ENCODE measurements around the gene ST7. TPM values are rescaled to one million over a fixed set of nuclear protein-coding genes. Genes with fewer than 3 reads are reported as not detected.
A peak's percentile ranks its signal among the peaks of the same experiment; 100 is the strongest.

The ST7 gene
- total and polyA plus RNA-seq, 7 experiments from 2014 or later = 2.1 to 6.4 (median 4.1) TPM

DNA sequence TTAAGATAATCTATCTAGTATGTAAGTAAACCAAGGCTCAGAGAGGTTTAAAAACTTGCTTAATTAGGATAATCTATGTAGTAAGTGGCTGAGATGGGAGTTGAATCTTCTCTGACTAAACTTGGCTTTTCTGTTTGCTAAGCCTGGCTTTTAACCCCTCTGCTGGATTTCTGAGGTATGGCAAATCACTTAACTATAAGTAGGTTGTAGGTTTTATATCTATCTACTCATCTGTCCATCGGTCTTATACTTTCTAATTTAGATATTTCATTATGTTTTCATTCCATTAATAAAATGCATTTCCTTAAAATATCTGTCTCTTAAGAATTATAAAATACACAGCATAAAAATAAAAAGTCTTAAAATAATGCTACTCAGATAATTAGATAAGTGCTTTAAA, 59.4 kb downstream of the ST7 start:
- Mint-ChIP-seq H3K27ac (no peak overlapping the region), H3K27me3 (peaks cover 0 to 60% (median 0%) of the 10 kb centered on the region in 5 donors), H3K36me3 (no peaks in the 10 kb centered on the region), H3K4me3 (no peak overlapping the region), H3K4me1 (peaks cover 37 to 62% (median 54%) of the 10 kb centered on the region in 7 donors), H3K9me3 (peaks cover 0 to 2% (median 0%) of the 10 kb centered on the region in 11 donors)
- no peak overlapping the region for H3K27ac ChIP-seq (ENCODE audit: low read depth, low read length)
- ChIA-PET POLR2A (no interaction called here), CTCF (interaction anchor here (1.2 to 6.6 kb wide), 6 partner anchors 14 to 114 kb away, joined by 3 to 64 read pairs (median 6); no protein-coding TSS in a partner anchor)
- H3K9me3 ChIP-seq (ENCODE audit: control insufficient read depth in 2 of 3, low read length in 3 of 3) = no peaks in the 10 kb centered on the region
- no peaks in the 10 kb centered on the region for H3K27me3 ChIP-seq (ENCODE audit: control insufficient read depth in 2 of 2, insufficient read depth in 2 of 2, low read length in 2 of 2)
- H3K4me1 ChIP-seq (ENCODE audit: control insufficient read depth in 2 of 2, insufficient read depth in 2 of 2, low read length in 2 of 2) = peaks cover 19 to 41% of the 10 kb centered on the region in 2 donors
- ATAC-seq (peak; percentile 40), DNase-seq (peak in 6 of 9 donors; percentile 9 to 41 (median 26))
- intact Hi-C loops (cut with micrococcal nuclease) = loop anchor here (1.0 to 5.0 kb wide), 3 partner anchors 24 to 1170 kb away; partner anchors contain the start of gene LSM8 (in 1 of the 2)
- H3K4me3 ChIP-seq (ENCODE audit: low read length) = no peak overlapping the region
- no peaks in the 10 kb centered on the region for H3K36me3 ChIP-seq (ENCODE audit: control insufficient read depth in 2 of 3, insufficient read depth in 3 of 3, low read length in 3 of 3)

- Mint-ChIP-seq H3K27me3 (peaks cover 0 to 55% (median 0%) of the 10 kb centered on the region in 5 donors), H3K36me3 (no peaks in the 10 kb centered on the region), H3K27ac (no peak overlapping the region), H3K4me3 (peak overlapping the region in 1 of 10 donors; percentile 1), H3K9me3 (peaks cover 0 to 2% (median 0%) of the 10 kb centered on the region in 11 donors), H3K4me1 (peaks cover 28 to 47% (median 39%) of the 10 kb centered on the region in 7 donors)
- Histone ChIP-seq H3K4me1 (ENCODE audit: control insufficient read depth in 2 of 2, insufficient read depth in 2 of 2, low read length in 2 of 2) (peaks cover 15 to 26% of the 10 kb centered on the region in 2 donors), H3K4me3 (ENCODE audit: low read length) (no peak overlapping the region), H3K27me3 (ENCODE audit: control insufficient read depth in 2 of 2, insufficient read depth in 2 of 2, low read length in 2 of 2) (no peaks in the 10 kb centered on the region), H3K9me3 (ENCODE audit: control insufficient read depth in 2 of 3, low read length in 3 of 3) (no peaks in the 10 kb centered on the region), H3K36me3 (ENCODE audit: control insufficient read depth in 2 of 3, insufficient read depth in 3 of 3, low read length in 3 of 3) (no peaks in the 10 kb centered on the region), H3K27ac (ENCODE audit: low read depth, low read length) (no peak overlapping the region)
- ChIA-PET POLR2A (no interaction called here), CTCF (interaction anchor here (1.2 to 6.6 kb wide), 2 partner anchors 16 to 24 kb away, joined by 6 to 64 read pairs; no protein-coding TSS in a partner anchor)
- intact Hi-C loops (cut with micrococcal nuclease) = loop anchor here in 1 of 2 donors (2.0 to 5.0 kb wide), 2 partner anchors 35 to 1168 kb away; partner anchors contain the start of gene LSM8
- DNase-seq (no peak), ATAC-seq (no peak)
Observed at GRCh38 chr7:117014099-117014656, 60.9 kb downstream of the ST7 start.

DNA sequence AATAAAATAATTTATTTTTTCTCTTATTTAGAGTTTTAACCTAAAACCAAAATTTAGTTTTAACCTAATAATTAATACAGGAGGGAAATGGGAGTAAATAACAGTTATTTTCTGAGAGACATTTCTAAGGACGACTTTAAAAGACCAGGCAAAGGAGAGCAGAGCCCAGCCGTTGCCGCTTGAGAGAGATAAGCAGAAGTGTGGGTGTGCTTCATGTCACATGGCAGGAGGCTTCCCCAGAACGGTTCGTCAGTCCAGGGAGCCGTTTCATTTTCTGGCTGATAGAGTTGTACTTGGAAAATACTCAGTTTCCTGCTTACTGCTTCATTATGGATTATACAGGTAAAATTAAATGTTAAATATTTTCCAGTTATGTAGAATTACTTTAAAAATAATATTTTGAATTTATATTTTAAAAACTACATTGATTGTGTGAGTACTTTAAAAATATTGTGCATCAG, 61.4 kb downstream of the ST7 start:
- CTCF ChIA-PET = interaction anchor here (6.6 kb wide), 1 partner anchor 25 kb away, joined by 64 read pairs; no protein-coding TSS in a partner anchor
- DNase-seq = no peak

DNA sequence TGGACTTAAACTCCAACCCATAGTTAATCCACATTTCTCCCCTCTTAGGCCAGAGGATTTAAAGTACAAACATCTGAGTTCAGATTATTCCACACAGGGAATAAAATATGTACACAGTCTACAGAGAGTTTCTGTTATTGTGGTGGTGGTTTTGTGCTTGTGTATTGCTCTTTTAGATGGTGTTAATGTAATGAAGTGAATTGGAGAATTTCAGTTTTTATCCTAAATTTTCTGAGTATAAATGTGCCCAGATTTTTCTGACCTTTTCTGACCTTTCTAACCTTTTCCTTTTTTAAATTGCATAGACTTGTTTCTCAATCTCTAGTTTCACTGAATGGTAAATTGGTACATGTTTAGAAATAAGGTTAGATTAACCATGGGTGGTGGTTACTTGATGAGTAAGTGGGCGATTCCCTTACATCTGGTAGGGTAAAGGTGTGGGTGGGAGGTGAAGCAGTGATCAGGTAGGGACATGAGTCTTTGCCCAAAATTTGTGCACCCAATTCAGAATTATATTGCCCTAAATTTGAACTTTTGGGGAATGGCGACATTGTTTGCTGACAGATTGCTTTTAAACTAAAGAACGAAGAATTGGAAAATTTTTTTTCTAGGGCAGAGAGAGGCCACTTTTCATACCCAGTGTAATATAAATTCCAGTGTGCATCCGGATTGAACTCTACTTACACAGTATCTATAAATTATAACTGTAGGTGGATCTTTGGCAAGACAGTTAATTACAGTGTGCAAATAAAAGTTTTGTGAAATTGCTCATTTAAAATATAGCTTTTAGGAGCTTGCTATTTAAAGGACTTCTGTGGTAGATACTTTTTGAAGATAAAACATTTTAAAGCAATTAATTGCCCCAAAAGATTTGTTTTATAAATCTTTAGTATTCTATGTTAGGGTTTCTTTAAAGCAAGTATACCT, 62.2 kb downstream of the ST7 start:
- Histone ChIP-seq H3K4me3 (ENCODE audit: low read length) (no peak overlapping the region), H3K9me3 (ENCODE audit: control insufficient read depth in 2 of 3, low read length in 3 of 3) (no peaks in the 10 kb centered on the region), H3K27ac (ENCODE audit: low read depth, low read length) (no peak overlapping the region), H3K36me3 (ENCODE audit: control insufficient read depth in 2 of 3, insufficient read depth in 3 of 3, low read length in 3 of 3) (no peaks in the 10 kb centered on the region), H3K4me1 (ENCODE audit: control insufficient read depth in 2 of 2, insufficient read depth in 2 of 2, low read length in 2 of 2) (peaks cover 1 to 12% of the 10 kb centered on the region in 2 donors), H3K27me3 (ENCODE audit: control insufficient read depth in 2 of 2, insufficient read depth in 2 of 2, low read length in 2 of 2) (no peaks in the 10 kb centered on the region)
- intact Hi-C loops (cut with micrococcal nuclease) = loop anchor here in 1 of 2 donors (2.0 kb wide), 1 partner anchor 33 kb away; no protein-coding TSS in a partner anchor
- H3K4me1 Mint-ChIP-seq = peaks cover 15 to 33% (median 25%) of the 10 kb centered on the region in 7 donors
- H3K27ac Mint-ChIP-seq = no peak overlapping the region
- peak overlapping the region in 1 of 10 donors; percentile 1 for H3K4me3 Mint-ChIP-seq
- H3K27me3 Mint-ChIP-seq = peaks cover 0 to 45% (median 0%) of the 10 kb centered on the region in 5 donors
- H3K9me3 Mint-ChIP-seq = peaks cover 0 to 2% (median 0%) of the 10 kb centered on the region in 11 donors
- H3K36me3 Mint-ChIP-seq = no peaks in the 10 kb centered on the region
- ChIA-PET CTCF (interaction anchor here (1.9 kb wide), 1 partner anchor 27 kb away, joined by 5 read pairs; no protein-coding TSS in a partner anchor), POLR2A (no interaction called here)
- DNase-seq (no peak), ATAC-seq (no peak)

More for the DNA sequence above, 61.4 kb downstream of the ST7 start:
- intact Hi-C loops (cut with micrococcal nuclease) = loop anchor here in 1 of 2 donors (2.0 to 5.0 kb wide), 2 partner anchors 34 to 1168 kb away; partner anchors contain the start of gene LSM8
- peak; percentile 74 for ATAC-seq
- H3K4me3 Mint-ChIP-seq = peak overlapping the region in 3 of 10 donors; percentile 1 to 45 (median 35)
- peaks cover 0 to 53% (median 0%) of the 10 kb centered on the region in 5 donors for H3K27me3 Mint-ChIP-seq
- no peak overlapping the region for H3K27ac ChIP-seq (ENCODE audit: low read depth, low read length)
- H3K4me3 ChIP-seq (ENCODE audit: low read length) = no peak overlapping the region
- peaks cover 23 to 41% (median 33%) of the 10 kb centered on the region in 7 donors for H3K4me1 Mint-ChIP-seq
- H3K27me3 ChIP-seq (ENCODE audit: control insufficient read depth in 2 of 2, insufficient read depth in 2 of 2, low read length in 2 of 2) = no peaks in the 10 kb centered on the region
- POLR2A ChIA-PET = no interaction called here
- no peaks in the 10 kb centered on the region for H3K9me3 ChIP-seq (ENCODE audit: control insufficient read depth in 2 of 3, low read length in 3 of 3)
- H3K27ac Mint-ChIP-seq = no peak overlapping the region
- H3K36me3 ChIP-seq (ENCODE audit: control insufficient read depth in 2 of 3, insufficient read depth in 3 of 3, low read length in 3 of 3) = no peaks in the 10 kb centered on the region
- no peaks in the 10 kb centered on the region for H3K36me3 Mint-ChIP-seq
- H3K9me3 Mint-ChIP-seq = peaks cover 0 to 2% (median 0%) of the 10 kb centered on the region in 11 donors
- peaks cover 9 to 21% of the 10 kb centered on the region in 2 donors for H3K4me1 ChIP-seq (ENCODE audit: control insufficient read depth in 2 of 2, insufficient read depth in 2 of 2, low read length in 2 of 2)

DNA sequence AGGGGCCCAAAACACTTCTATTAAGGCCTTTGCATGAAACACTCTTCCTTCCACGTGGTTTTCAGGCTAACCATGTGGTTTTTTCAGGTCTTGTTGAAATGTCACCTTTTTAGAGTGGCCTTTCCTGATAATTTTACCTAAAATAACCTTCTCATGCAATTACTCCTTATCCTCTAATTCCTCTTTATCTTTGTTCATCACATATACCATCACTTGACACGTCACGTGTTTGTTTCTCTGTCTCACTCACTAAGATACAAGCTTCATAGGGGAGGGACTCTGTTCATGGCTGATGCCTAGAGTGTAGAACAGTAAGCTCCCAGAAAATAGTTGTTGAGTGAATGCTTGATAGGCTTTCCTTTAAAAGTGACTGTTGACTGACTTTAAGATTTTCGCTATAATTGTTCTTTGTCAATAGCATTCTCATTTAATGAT, 63.7 kb downstream of the ST7 start:
- Histone ChIP-seq H3K4me1 (ENCODE audit: control insufficient read depth in 2 of 2, insufficient read depth in 2 of 2, low read length in 2 of 2) (no peaks in the 10 kb centered on the region), H3K36me3 (ENCODE audit: control insufficient read depth in 2 of 3, insufficient read depth in 3 of 3, low read length in 3 of 3) (no peaks in the 10 kb centered on the region), H3K27me3 (ENCODE audit: control insufficient read depth in 2 of 2, insufficient read depth in 2 of 2, low read length in 2 of 2) (no peaks in the 10 kb centered on the region), H3K27ac (ENCODE audit: low read depth, low read length) (no peak overlapping the region), H3K4me3 (ENCODE audit: low read length) (no peak overlapping the region), H3K9me3 (ENCODE audit: control insufficient read depth in 2 of 3, low read length in 3 of 3) (no peaks in the 10 kb centered on the region)
- no peak for ATAC-seq
- peaks cover 0 to 18% (median 10%) of the 10 kb centered on the region in 7 donors for H3K4me1 Mint-ChIP-seq
- no peaks in the 10 kb centered on the region for H3K36me3 Mint-ChIP-seq
- DNase-seq = no peak
- intact Hi-C loops (cut with micrococcal nuclease) = no loop called here
- H3K27me3 Mint-ChIP-seq = peaks cover 0 to 36% (median 0%) of the 10 kb centered on the region in 5 donors
- no peaks in the 10 kb centered on the region for H3K9me3 Mint-ChIP-seq
- no peak overlapping the region for H3K27ac Mint-ChIP-seq
- POLR2A ChIA-PET = no interaction called here
- no peak overlapping the region for H3K4me3 Mint-ChIP-seq
- CTCF ChIA-PET = interaction anchor here (1.9 kb wide), 1 partner anchor 28 kb away, joined by 5 read pairs; no protein-coding TSS in a partner anchor

GRCh38 chr7:117017702-117018266, 64.5 kb downstream of the ST7 start:
- H3K4me1 ChIP-seq (ENCODE audit: control insufficient read depth in 2 of 2, insufficient read depth in 2 of 2, low read length in 2 of 2) = no peaks in the 10 kb centered on the region
- CTCF ChIA-PET = interaction anchor here (1.9 kb wide), 1 partner anchor 29 kb away, joined by 5 read pairs; no protein-coding TSS in a partner anchor
- H3K27me3 Mint-ChIP-seq = peaks cover 0 to 40% (median 0%) of the 10 kb centered on the region in 5 donors
- H3K27ac ChIP-seq (ENCODE audit: low read depth, low read length) = no peak overlapping the region
- POLR2A ChIA-PET = no interaction called here
- H3K9me3 Mint-ChIP-seq = no peaks in the 10 kb centered on the region
- no peaks in the 10 kb centered on the region for H3K27me3 ChIP-seq (ENCODE audit: control insufficient read depth in 2 of 2, insufficient read depth in 2 of 2, low read length in 2 of 2)
- DNase-seq = no peak
- H3K36me3 Mint-ChIP-seq = no peaks in the 10 kb centered on the region
- intact Hi-C loops (cut with micrococcal nuclease) = no loop called here
- no peak overlapping the region for H3K4me3 ChIP-seq (ENCODE audit: low read length)
- ATAC-seq = no peak
- H3K27ac Mint-ChIP-seq = no peak overlapping the region
- peaks cover 0 to 13% (median 6%) of the 10 kb centered on the region in 7 donors for H3K4me1 Mint-ChIP-seq
- H3K36me3 ChIP-seq (ENCODE audit: control insufficient read depth in 2 of 3, insufficient read depth in 3 of 3, low read length in 3 of 3) = no peaks in the 10 kb centered on the region
- H3K9me3 ChIP-seq (ENCODE audit: control insufficient read depth in 2 of 3, low read length in 3 of 3) = no peaks in the 10 kb centered on the region
- no peak overlapping the region for H3K4me3 Mint-ChIP-seq

All from naive thymus-derived CD4-positive, alpha-beta T cell (primary cell).